ENCODE results near the gene CALB2.

- no peak for TF ChIP-seq CTCF (conservative IDR thresholded peaks at IDR 0.05; ENCODE audit: low read depth, low read length)
- no peak for TF ChIP-seq POLR2A (IDR thresholded peaks at IDR 0.05; ENCODE audit: low read depth, low read length)
- TF ChIP-seq CEBPB (IDR thresholded peaks at IDR 0.05; ENCODE audit: low read depth, low read length) = no peak
- no peak for TF ChIP-seq NFE2L2 (IDR thresholded peaks at IDR 0.05; ENCODE audit: low read depth, low read length)
- no peak for TF ChIP-seq MAZ (IDR thresholded peaks at IDR 0.05; ENCODE audit: borderline replicate concordance, low read depth, low read length)
- no peak for TF ChIP-seq RFX5 (IDR thresholded peaks at IDR 0.05; ENCODE audit: low read depth, low read length)
Measured at GRCh38 chr16:71343078-71343477, 15.4 kb upstream of the CALB2 start.
